ENCODE results near the gene RXRA. TPM values are rescaled to one million over a fixed set of nuclear protein-coding genes. Genes with fewer than 3 reads are reported as not detected.
A peak's percentile ranks its signal among the peaks of the same experiment; 100 is the strongest.

Gene RXRA
- total RNA-seq, 4 donors from 2014 or later = 27.3 to 70.5 (median 58.6) TPM

GRCh38 chr9:134375011-134375390, 48.7 kb downstream of the RXRA start:
- no peak overlapping the region for H3K4me3 ChIP-seq
- in situ Hi-C loops (cut with MboI; ENCODE audit: low pct_ligation_motif_present in 1 of 4, low pct_unique_long_range_greater_than_20kb in 1 of 4, low sequenced_read_pairs in 3 of 4) (no loop called here), intact Hi-C loops (cut with DNase I; ENCODE audit: low total_unique reads) (no loop called here)
- H3K27ac ChIP-seq = peak overlapping the region; percentile 65 to 87 (median 78)
- WGBS, 2 donors (ENCODE audit: low coverage in 1 of 2) = 60% methylated on average over 6 of the region's 6 CpGs; no CpG with 5 or more reads in 1 of the 2 donors
- peaks cover 60 to 82% (median 76%) of the 10 kb centered on the region in 4 donors for H3K4me1 ChIP-seq
- no peaks in the 10 kb centered on the region for H3K36me3 ChIP-seq
- H3K9me3 ChIP-seq = no peaks in the 10 kb centered on the region
- TF ChIP-seq EP300 (IDR thresholded peaks at IDR 0.05; ENCODE audit: low read depth) = peak; percentile 88
- no peak for TF ChIP-seq POLR2A (IDR thresholded peaks at IDR 0.05)
- TF ChIP-seq POLR2AphosphoS5 (IDR thresholded peaks at IDR 0.05) = peak; percentile 41 to 67 (median 45)
- TF ChIP-seq, protein P1, sequence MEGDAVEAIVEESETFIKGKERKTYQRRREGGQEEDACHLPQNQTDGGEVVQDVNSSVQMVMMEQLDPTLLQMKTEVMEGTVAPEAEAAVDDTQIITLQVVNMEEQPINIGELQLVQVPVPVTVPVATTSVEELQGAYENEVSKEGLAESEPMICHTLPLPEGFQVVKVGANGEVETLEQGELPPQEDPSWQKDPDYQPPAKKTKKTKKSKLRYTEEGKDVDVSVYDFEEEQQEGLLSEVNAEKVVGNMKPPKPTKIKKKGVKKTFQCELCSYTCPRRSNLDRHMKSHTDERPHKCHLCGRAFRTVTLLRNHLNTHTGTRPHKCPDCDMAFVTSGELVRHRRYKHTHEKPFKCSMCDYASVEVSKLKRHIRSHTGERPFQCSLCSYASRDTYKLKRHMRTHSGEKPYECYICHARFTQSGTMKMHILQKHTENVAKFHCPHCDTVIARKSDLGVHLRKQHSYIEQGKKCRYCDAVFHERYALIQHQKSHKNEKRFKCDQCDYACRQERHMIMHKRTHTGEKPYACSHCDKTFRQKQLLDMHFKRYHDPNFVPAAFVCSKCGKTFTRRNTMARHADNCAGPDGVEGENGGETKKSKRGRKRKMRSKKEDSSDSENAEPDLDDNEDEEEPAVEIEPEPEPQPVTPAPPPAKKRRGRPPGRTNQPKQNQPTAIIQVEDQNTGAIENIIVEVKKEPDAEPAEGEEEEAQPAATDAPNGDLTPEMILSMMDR (IDR thresholded peaks at IDR 0.05) = no peak
- no peaks in the 10 kb centered on the region for H3K27me3 ChIP-seq
- no peak for DNase-seq

DNA sequence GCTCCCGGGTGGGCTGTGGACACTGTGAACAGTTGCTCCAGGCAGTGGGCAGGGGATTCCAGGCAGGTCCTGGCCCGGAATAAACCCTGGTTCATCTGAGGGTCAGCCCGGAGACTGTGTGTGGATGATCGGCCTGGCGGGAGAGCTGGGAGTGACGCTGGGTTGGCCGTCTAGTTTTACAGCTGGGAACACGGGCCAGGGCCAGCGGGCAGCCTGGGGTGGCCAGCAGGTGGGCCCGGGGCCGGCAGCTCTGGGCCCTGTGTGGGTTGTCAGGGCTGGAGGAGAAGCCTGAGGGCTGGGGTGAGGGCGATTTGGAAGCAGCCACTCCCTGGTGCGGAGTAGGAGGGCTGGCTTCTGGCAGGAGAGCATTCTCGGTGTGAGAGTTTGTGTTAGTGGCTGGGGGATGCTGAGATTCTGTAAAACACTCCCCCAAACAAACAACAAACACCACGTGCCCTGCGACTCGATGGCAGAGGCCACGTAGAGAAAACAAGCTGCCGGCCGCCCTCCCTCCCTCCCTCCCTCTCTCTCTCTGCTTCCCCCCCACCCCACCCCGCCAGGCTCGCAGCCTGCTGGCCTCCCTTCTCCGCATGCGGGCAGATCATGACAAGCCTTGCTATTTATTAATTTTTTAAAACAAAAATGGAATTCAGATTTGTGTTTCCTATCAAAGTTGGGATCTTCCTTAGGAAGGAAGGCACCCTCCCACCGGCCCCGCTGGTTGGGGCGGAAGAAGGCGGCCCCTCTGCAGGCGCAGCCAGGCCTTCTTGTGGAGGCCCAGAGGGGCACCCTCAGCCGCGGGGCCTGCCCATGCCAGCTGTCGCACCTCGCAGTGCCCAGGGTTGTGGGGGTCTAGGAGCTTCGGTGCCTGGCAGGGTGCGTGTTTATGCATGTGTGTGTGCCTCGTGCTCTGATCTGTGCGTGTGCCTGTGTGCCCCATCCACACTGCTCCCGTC, 49.5 kb downstream of the RXRA start:
- no peaks in the 10 kb centered on the region for H3K36me3 ChIP-seq
- intact Hi-C loops (cut with DNase I; ENCODE audit: low total_unique reads) = no loop called here
- peaks cover 60 to 88% (median 79%) of the 10 kb centered on the region in 4 donors for H3K4me1 ChIP-seq
- TF ChIP-seq POLR2A (IDR thresholded peaks at IDR 0.05) (no peak), EP300 (IDR thresholded peaks at IDR 0.05; ENCODE audit: low read depth) (no peak), POLR2AphosphoS5 (IDR thresholded peaks at IDR 0.05) (no peak)
- TF ChIP-seq, protein P1 (IDR thresholded peaks at IDR 0.05) = no peak
- H3K27me3 ChIP-seq = no peaks in the 10 kb centered on the region
- 72% methylated on average over 37 of the region's 38 CpGs; no CpG with 5 or more reads in 1 of the 2 donors for WGBS, 2 donors (ENCODE audit: low coverage in 1 of 2)
- H3K9me3 ChIP-seq = no peaks in the 10 kb centered on the region
- no peak overlapping the region for H3K4me3 ChIP-seq
- H3K27ac ChIP-seq = peak overlapping the region; percentile 65 to 87 (median 78)
- in situ Hi-C loops (cut with MboI; ENCODE audit: low pct_ligation_motif_present in 1 of 4, low pct_unique_long_range_greater_than_20kb in 1 of 4, low sequenced_read_pairs in 3 of 4) = no loop called here
- DNase-seq = no peak

DNA sequence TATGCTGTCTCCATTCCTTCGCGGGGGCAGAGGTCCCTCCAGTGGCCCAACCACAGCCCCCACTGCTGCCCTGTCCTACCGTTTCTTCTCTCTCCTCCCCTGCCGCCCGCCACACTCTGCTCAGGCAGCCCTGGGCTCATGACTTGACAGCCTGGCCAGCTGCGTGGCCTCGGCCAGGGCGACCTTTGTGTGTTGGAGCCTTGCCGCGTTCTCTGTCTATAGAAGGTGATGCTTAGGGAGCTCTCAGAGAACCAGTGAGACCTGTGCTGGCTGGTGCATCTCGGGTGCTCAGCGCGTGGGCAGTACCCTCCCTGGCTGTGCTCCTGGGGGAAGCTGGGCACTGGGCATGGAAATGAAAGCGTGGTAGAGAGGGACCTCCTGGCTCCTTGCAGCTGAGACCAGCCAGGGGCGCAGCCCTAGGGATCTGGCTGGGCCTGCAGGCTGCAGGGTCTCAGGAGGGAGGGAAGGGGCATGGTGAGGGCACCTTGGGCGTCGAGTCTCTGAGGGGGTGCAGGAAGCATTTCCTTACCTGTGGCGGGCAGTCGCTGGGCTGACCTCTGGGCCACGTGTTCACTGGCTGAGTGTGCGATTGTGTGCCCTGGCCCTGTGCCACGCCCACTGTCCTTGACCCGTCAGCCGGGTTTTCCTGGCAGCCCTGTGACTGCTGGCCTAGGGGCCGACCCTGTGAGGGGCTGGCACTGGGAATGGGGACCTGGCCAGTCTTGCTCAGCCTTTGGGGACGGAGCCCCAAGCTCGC, 50.3 kb downstream of the RXRA start:
- intact Hi-C loops (cut with DNase I; ENCODE audit: low total_unique reads) (no loop called here), in situ Hi-C loops (cut with MboI; ENCODE audit: low pct_ligation_motif_present in 1 of 4, low pct_unique_long_range_greater_than_20kb in 1 of 4, low sequenced_read_pairs in 3 of 4) (no loop called here)
- H3K36me3 ChIP-seq = no peaks in the 10 kb centered on the region
- WGBS, 2 donors (ENCODE audit: low coverage in 1 of 2) = 62% methylated on average over 24 of the region's 27 CpGs; no CpG with 5 or more reads in 1 of the 2 donors
- H3K9me3 ChIP-seq = no peaks in the 10 kb centered on the region
- H3K27ac ChIP-seq = peak overlapping the region; percentile 65 to 87 (median 78)
- H3K27me3 ChIP-seq = no peaks in the 10 kb centered on the region
- no peak overlapping the region for H3K4me3 ChIP-seq
- DNase-seq = no peak
- TF ChIP-seq POLR2A (IDR thresholded peaks at IDR 0.05) (no peak), POLR2AphosphoS5 (IDR thresholded peaks at IDR 0.05) (no peak)
- TF ChIP-seq, protein P1 (IDR thresholded peaks at IDR 0.05) = no peak
- H3K4me1 ChIP-seq = peaks cover 62 to 95% (median 86%) of the 10 kb centered on the region in 4 donors

DNA sequence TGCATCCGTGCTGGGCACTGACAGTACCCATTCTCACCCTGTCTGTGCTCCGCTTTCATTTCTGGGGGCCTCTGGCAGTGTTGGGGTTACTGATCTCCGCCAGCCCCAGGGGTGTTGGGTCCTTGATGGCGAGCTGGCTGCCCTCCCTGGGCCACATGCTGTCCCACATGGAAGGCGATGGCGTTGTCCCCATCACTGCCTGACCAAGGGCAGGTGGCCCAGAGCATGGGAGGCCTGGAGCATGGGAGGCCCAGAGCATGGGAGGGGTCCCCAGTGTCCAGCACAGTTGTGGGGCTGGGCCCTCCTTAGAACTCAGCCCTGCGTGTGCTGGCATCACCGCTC, 50.9 kb downstream of the RXRA start:
- H3K4me1 ChIP-seq = peaks cover 67 to 98% (median 91%) of the 10 kb centered on the region in 4 donors
- no peaks in the 10 kb centered on the region for H3K9me3 ChIP-seq
- H3K4me3 ChIP-seq = no peak overlapping the region
- 90% methylated on average over 6 of the region's 8 CpGs; no CpG with 5 or more reads in 1 of the 2 donors for WGBS, 2 donors (ENCODE audit: low coverage in 1 of 2)
- H3K36me3 ChIP-seq = no peaks in the 10 kb centered on the region
- no peak for DNase-seq
- TF ChIP-seq POLR2A (IDR thresholded peaks at IDR 0.05) (no peak), EP300 (IDR thresholded peaks at IDR 0.05; ENCODE audit: low read depth) (no peak), POLR2AphosphoS5 (IDR thresholded peaks at IDR 0.05) (no peak)
- TF ChIP-seq, protein P1 (IDR thresholded peaks at IDR 0.05) = no peak
- in situ Hi-C loops (cut with MboI; ENCODE audit: low pct_ligation_motif_present in 1 of 4, low pct_unique_long_range_greater_than_20kb in 1 of 4, low sequenced_read_pairs in 3 of 4) (no loop called here), intact Hi-C loops (cut with DNase I; ENCODE audit: low total_unique reads) (no loop called here)
- no peaks in the 10 kb centered on the region for H3K27me3 ChIP-seq
- H3K27ac ChIP-seq = peak overlapping the region in 3 of 4 donors; percentile 71 to 82 (median 75)

All from transverse colon (tissue), 4 donors.